ENCODE data around the gene TRIM46.

The TRIM46 gene

DNA sequence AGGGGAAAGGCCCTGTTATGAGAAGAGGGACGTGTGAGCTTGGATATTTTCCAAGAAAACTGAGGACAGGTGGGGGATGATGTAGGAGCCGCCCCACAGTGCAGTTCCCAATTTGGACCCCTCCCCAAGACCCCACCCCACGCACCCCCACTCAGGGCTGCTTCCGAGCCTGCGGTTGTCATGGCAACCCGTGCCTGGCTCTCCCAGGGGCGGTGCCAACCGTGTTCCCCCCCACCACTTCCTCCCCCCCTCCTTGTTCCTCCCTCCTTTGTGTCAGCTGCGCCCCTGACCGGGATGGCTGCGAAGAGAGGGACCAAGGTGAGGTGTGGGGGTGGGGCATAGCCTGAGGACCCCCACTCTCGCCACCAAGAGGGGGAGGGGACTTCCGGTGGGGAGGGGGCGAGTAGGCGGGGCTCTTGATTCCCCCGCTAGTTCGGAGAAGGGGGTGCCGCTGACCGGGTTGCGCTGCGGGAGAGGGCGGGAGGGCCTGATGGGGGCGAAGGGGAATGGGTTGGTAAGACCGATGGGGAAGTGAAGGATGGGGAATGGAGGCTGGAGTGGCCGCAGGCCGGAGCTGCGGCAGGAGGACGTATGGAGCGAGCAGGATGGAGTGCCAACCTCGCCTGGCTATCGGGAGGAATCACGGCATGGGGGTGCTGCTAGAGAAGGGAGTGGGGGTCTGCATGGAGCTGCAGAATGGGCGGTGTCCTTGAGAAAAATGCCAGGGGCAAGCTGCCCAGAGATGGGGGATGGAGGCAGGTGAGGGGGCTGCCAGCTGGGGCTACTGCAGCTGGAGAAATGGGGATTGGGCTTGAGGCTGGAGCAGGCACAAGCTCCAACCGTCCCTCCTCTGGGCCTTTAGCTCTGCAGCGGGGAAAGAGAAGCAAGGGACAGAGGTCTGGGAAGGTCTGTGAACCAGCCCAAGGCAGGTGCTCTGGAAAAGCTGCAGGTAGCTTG, 953 bp downstream of the TRIM46 start:
- DNase-seq: peak; percentile 64

DNA sequence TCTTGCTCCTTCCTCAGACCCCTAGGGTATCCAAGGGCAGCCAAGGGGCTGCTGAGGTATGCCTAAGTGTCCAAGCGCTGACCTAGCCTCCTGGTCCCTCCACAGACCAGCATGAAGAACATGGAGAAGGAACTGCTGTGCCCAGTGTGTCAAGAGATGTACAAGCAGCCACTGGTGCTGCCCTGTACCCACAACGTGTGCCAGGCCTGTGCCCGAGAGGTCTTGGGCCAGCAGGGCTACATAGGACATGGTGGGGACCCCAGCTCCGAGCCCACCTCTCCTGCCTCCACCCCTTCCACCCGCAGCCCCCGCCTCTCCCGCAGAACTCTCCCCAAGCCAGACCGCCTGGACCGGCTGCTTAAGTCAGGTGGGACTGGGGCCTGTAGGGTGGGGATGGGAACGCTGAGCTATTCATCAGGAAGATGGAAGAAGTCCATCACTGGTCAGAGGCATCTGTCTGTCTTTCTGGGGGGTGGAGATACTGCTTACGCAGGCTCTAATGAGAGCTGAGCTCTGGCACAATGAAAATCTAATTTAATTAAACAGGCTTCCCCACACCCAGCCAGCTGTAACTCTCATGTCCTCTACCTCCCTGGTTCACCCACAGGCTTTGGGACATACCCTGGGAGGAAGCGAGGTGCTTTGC, 1.8 kb downstream of the TRIM46 start:
- no peak for DNase-seq

DNA sequence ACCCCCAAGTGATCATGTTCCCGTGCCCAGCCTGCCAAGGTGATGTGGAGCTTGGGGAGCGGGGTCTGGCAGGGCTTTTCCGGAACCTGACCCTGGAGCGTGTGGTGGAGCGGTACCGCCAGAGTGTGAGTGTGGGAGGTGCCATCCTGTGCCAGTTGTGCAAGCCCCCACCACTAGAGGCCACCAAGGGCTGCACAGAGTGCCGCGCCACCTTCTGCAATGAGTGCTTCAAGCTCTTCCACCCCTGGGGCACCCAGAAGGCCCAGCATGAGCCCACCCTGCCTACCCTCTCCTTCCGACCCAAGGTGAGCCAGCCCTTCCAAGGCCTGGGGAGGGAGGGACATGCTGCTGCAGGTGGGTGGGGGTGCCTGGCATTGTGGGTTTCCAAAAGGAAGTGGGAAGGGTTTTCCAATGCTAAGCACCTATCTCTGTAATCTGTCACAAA, 2.3 kb downstream of the TRIM46 start:
- no peak for DNase-seq

DNA sequence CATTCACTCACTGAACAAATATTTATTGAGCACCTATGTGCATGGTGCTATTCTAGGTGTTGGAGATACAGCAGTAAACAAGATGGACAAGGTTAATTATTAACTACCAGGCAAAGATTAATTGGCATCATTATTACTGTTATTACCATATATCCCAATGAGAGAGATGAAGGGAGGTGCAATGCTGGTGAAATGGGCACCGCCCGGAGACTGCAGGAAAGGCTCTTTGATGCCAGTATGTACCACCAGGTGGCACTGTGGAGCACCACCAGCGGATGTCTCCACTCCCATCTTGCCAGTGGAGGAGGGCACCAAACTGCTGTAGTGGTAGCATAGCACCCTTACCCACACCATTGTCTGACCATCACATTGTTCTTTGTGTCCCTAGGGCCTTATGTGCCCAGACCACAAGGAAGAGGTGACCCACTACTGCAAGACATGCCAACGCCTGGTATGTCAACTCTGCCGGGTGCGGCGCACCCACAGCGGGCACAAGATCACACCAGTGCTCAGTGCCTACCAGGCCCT, 3.0 kb downstream of the TRIM46 start:
- peak; percentile 77 for DNase-seq

DNA sequence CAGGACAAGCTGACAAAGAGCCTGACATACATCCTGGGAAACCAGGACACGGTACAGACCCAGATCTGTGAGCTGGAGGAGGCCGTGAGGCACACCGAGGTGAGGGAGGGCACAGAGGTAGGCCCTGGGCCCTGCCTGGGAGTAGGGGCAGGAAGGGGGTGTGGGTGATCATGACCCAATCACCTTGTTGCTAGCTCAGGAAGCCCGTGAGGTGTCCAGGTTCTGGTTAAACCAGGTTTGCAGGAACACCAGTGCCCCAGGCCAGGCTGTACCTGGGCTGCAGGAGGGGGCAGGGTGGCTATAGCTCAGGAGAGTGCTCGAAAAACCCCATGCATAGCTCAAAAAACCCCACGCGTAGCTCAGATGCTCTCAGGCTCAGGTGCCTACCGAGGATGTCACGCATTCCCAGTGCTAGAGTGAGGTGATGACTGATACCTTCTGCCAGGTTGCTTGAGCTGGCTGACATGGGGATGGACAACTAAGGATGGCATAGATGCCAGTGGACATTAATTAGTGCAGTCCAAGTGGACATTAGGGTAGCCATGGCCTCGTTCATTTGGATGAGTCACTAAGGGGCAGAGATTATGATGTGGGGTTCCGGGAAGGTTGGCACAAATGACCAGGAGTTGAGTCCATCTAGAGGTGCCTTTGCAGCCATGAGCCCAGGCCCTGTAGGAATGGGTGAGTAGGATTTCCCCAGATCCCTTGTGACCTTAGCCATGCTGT, 3.7 kb downstream of the TRIM46 start:
- DNase-seq: no peak

DNA sequence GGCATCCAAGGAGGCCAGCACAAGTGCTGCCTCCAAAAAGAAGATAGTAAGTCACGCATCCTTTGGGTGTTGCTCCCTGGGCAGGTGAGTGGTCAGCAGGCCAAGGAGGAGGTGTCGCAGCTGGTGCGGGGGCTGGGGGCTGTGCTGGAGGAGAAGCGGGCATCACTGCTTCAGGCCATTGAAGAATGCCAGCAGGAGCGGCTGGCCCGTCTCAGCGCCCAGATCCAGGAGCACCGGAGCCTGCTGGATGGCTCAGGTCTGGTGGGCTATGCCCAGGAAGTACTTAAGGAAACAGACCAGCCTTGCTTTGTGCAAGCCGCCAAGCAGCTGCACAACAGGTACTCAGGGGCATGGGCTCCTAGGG, 4.3 kb downstream of the TRIM46 start:
- DNase-seq: no peak

DNA sequence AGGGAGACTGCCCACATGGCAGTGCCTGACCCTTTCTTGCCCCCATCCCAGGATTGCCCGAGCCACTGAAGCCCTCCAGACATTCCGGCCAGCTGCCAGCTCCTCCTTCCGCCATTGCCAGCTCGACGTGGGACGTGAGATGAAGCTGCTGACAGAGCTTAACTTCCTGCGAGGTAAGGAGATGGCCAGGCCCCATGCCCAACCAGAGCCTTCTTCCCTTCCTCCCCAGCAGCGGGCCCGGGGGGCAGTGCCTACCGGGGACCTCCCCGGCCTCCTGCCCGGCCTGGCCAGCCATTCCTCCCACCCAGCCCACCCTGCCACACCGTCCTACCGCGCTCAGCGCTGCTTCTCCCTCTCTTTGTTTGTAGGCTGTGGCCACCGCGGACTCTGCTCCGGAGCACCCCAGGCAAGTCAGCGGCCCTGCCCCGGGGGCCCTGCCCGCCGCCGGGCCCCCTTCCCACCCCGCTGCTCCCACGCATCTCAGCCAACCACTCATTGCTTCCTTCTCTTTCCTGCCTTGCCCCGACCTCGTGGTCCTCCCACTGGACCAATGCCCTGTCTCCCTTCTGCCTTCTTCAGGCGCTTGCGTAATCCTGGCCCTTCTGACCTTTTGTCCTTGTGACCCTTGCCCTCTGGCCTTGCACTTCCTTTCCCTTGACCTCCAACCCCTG, 4.9 kb downstream of the TRIM46 start:
- DNase-seq: peak; percentile 32

DNA sequence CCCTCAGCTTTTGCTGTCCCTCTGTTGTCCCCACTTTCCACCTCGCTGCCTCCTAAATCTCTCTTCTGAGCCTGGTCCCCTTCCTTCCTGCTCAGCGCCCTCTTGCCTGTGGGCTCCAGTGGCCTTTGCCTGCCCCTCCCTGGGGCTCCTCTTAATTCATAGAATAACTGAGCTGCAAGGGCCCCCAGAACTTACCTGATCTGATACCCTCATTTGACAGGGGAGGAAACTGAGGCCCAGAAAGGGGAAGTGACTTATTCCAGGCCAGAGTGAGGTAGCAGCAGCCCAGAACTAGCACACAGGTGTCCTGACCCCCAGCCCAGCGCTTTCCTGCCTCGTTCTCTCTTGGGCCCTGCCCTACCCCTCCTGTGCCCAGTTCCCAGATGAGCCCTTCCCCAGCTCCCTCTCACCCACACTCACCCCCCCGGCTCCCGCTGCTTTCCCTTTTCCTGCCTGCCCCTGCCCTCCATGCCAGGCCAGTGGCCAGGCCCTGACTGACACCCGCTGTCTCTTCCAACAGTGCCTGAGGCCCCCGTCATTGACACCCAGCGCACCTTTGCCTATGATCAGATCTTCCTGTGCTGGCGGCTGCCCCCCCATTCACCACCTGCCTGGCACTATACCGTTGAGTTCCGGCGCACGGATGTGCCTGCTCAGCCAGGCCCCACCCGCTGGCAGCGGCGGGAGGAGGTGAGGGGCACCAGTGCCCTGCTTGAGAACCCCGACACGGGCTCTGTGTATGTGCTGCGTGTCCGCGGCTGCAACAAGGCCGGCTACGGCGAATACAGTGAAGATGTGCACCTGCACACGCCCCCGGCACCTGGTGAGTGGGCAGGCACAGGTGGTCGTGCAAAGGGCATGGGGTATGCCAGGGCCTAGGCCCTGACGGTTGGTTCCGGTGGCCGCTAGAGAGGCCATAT, 5.7 kb downstream of the TRIM46 start:
- no peak for DNase-seq

DNA sequence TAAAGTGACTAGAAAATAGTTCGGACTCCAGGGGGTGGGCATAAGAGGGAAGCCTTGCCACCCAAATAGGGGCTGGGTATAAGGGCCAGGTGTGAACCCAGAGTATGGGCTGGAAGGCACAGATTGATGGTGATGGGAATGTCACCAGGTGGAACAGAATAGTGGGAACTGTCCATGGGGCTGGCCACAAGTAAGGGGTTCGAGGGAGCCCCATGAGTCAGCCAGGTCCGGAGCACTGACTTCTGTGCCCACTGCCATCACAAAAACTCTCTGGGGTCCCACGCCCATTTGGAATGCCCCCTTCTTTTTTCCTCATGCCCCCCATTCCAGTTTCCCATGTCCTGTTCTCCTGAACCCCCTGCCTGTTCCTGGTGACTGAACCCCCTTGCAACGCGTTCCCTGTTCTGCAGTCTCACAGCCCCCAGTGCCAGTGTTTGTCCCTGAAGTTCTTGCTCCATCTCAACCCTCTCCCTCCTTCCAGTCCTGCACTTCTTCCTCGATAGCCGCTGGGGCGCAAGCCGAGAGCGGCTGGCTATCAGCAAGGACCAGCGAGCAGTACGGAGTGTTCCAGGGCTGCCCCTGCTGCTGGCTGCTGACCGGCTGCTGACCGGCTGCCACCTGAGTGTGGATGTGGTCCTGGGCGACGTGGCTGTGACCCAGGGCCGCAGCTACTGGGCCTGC, 7.9 kb downstream of the TRIM46 start:
- DNase-seq: no peak

DNA sequence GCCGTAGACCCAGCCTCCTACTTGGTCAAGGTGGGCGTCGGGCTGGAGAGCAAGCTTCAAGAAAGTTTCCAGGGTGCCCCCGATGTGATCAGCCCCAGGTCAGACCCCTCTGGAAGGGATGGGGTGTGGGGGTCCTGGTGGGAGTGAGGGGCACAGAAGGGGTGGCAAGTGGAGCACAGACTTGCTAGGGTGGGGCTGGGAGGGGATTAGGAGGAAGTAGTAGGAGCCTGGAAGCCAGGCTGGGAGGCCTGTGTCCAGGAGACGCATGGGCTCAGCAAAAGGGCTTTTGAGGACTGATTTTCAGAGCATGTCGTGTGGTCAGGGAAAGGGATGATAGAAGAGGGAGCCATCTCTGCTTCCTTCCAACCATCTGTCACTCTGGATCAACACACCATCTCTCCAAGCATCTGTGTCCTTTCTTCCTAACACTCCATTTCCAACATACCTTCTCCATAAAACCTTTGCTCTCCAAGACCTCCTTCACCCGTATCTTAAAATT, 8.5 kb downstream of the TRIM46 start:
- no peak for DNase-seq

DNA sequence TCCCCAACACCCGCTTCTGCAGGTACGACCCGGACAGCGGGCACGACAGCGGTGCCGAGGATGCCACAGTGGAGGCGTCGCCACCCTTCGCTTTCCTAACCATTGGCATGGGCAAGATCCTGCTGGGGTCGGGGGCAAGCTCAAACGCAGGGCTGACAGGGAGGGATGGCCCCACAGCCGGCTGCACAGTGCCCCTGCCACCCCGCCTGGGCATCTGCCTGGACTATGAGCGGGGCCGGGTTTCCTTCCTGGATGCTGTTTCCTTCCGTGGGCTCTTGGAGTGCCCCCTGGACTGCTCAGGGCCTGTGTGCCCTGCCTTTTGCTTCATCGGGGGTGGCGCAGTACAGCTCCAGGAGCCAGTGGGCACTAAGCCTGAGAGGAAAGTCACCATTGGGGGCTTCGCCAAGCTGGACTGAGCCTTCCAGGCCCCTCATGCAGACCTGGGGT, 10.1 kb downstream of the TRIM46 start:
- no peak for DNase-seq

DNA sequence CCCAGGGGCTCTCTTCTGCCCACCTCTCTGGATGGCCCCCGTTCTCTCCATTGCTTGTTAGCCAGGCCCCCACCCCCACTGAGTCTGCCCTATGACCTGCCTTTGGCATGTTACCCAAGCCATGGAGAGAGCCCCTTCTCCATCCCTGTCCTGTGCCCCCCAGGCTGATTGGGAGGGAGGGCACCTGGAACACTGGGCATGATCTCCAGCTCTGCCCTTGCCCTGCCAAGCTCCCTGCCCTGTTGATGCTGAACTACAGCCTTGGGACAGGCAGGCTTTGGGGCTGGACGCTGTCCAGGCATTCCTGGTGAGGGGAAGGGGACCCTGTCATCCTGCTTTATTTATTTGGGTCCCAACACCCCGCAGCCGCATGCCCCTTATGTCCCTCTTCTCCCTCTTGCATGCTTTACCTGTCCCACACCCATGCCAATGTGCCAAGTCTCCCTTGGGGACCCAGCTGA, 10.7 kb downstream of the TRIM46 start:
- no peak for DNase-seq

DNA sequence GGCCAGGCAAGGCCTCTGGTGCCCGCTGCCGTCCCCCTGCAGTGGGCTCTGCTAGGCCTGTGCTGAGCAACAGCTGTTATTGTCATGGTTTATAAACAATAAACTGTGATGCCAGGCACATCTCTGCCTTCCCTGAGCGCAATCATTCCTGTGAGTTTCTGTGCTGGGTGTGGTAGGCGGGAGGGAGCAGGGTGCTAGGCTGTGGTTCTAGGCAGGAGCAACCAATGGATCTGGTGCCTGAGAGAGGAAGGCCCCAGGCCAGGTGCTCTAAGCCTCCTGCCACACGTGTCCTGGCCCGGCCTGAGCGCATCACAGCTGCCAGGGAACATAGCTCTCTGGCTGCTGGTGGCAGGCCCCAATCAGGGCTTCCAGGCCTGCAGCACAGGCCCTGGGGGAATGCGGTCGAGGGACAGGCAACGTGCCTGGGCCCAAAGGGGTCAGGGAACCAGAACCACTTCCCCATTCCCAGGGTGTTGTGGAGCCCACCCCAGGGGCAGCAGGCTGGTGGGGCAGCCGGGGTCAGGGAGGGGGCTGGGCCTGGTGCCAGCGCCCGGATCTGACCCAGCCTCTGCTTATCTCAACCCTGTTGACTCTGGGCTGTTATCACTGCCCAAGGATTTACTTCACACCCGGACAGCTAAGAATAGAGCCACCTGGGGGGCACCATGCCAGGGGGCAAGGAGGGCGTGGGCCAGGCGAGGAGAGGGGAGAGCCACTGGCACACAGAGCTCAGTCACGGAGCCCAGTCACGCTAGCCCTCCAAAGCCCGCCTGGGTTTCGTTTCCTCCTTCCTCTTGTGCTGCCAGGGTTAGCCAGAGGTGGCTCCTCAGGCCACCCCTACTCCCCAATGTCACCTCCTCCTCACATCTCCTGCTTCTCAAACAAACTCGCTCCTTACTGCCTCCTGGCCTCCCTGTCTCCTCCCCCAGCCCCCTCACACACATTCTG, 11.5 kb downstream of the TRIM46 start:
- peak; percentile 68 for DNase-seq

DNA sequence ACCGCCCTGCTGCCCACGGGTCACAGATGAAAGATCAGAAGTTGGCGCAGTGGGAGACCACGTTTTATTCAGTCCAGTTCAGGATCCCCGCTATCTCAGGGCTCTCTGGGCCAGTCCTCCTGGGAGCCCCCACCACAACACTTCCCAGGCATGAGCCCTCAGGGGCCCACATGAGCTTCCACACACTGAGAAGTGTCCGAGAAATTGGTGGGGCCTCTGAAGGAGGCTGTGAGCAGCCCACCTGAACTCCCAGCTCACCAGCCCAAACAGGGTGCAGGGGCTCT, 12.1 kb downstream of the TRIM46 start:
- DNase-seq: no peak

DNA sequence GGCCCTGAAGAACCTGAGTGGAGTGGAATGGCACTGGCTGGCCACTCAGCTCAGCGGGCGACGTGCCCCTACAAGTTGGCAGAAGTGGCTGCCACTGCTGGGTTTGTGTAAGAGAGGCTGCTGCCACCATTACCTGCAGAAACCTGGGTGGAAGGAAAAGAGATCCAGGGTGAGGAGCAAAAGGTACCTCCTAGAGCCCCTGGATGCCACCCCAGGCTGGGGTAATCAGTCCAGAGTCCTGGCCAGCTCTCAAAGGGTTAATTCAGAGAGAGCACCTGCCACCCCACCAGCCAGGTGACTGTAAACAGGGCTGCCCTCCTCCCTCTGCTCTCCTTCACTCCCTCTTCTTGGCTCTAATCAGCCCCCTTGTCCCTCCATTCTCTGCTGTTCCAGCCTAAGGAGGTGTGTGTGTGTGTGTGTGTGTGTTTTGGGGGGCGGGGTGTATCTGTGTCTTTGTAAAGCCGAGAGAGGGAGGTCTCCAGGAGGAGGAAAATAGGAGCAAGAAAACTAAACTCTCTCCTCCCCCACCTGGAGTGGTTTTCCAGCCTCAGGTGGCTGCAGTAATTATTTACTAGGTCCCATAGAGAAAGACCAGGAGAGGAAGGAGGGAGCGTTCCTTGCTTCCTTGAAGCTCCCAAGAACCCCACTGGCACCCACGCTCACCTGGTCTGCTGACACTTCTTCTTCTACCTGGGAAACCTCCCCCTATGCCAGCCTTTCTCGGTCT, 12.6 kb downstream of the TRIM46 start:
- DNase-seq: no peak

DNA sequence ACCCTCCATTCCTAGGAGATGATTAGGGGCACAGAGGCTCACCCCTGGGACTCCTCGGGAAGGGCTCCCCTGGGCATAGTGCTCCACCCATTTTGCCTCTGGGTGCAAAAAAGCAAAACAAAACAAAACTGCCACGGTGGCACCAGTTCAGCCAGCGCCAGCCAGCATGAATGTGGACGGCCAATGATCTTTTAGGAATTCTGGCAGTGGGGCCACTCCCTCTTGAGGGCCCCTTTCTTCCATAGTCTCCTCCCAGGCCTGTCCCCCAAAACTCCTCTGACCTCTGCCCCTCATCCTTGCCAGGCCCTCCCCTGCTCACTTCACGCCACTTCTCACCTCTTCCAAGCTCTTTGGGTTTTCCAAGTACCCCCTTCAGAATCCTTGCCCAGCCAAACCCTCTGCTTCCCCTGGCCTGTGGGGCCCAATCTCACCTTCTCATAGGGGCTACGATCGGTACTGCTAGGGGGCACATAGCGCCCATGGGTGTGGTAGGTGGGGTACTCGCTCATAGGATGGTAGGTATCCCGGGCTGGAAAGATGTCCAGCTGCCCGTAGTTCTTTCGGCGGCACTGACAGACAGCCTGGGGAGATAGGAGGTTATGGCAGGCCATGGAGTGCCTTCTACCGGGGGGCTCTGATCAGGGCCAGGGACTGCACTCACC, 13.3 kb downstream of the TRIM46 start:
- DNase-seq: no peak

DNA sequence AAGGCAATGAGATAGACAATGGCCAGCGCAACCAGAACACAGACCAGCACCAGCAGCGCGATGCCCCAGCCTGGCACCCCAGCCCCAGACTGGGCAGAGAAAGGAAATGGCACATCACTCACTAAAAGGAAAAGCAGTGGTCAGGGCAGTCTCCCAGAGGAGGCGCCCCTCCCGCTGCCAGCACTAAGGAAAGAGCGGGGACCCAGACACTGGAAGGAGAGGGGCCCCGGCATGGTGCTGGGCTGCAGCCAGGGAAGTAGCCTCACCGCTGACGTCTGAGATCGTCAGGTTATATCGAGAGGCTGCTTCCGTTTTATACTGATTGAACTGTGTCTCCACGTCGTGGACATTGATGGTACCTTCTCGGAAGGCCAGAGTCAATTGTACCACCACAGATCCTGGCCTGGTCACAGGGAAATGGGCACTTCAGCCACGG, 13.8 kb downstream of the TRIM46 start:
- DNase-seq: no peak

DNA sequence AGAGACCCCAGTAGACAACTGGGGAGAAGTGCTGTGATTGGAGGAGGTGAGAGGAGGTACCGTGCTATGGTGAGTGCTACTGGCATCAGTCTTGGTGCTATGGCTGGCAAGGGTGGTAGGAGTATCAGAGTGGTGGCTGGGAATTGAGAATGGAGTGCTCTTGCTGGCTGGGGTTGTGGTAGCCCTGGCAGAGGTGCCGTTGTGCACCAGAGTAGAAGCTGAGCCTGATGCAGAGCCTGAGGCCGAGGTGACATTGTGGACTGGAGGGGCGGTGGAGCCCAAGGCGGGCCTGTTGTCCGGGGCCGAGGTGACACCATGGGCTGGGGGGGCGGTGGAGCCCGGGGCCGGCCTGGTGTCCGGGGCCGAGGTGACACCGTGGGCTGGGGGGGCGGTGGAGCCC, 14.6 kb downstream of the TRIM46 start:
- DNase-seq: no peak
